Measurements from ENCODE around the gene QSOX1. TPM values are rescaled to one million over a fixed set of nuclear protein-coding genes. Genes with fewer than 3 reads are reported as not detected.

Gene QSOX1
- polyA plus RNA-seq, result 100 to 1,000 TPM in 1 of 2 donors, 10 to 100 TPM in 1; 50.6 to 173 TPM

- Histone ChIP-seq H3K9me3 (ENCODE audit: control insufficient read depth in 2 of 2, insufficient read depth in 1 of 2, low read depth in 1 of 2, low read length in 1 of 2) (no peaks in the 10 kb centered on the region), H3K27ac (ENCODE audit: low read depth in 2 of 2, low read length in 1 of 2) (peak within 1 kb of the TSS; percentile 89 to 91), H3K27me3 (ENCODE audit: control insufficient read depth in 1 of 2, insufficient read depth in 2 of 2, low read length in 2 of 2) (no peaks in the 10 kb centered on the region), H3K36me3 (ENCODE audit: control insufficient read depth in 2 of 2, insufficient read depth in 2 of 2, low read length in 1 of 2) (peaks cover 0 to 9% of the 10 kb centered on the region in 2 donors), H3K4me1 (ENCODE audit: control insufficient read depth in 2 of 2, insufficient read depth in 2 of 2, low read length in 1 of 2) (peaks cover 2 to 21% of the 10 kb centered on the region in 2 donors), H3K4me3 (ENCODE audit: low read depth in 1 of 2, low read length in 2 of 2) (peak within 1 kb of the TSS; percentile 78 to 96)
- 0 to 1% methylated on average over 97 to 100 of the region's 100 CpGs for WGBS, 2 donors
Measured at GRCh38 chr1:180154325-180155181, at the start of gene QSOX1. TSS of gene QSOX1 (plus strand) at chr1:180154869. CDS start at chr1:180154908, 39 bp downstream.

GRCh38 chr1:180112091-180112490 is 42.6 kb upstream of the QSOX1 start:
- no peak overlapping the region for H3K27ac ChIP-seq (ENCODE audit: low read depth in 2 of 2, low read length in 1 of 2)
- WGBS, 2 donors, result 91 to 94% methylated on average over 2 of the region's 2 CpGs
- H3K4me1 ChIP-seq (ENCODE audit: control insufficient read depth in 2 of 2, insufficient read depth in 2 of 2, low read length in 1 of 2), result peaks cover 0 to 2% of the 10 kb centered on the region in 2 donors
- H3K36me3 ChIP-seq (ENCODE audit: control insufficient read depth in 2 of 2, insufficient read depth in 2 of 2, low read length in 1 of 2), result peaks cover 7 to 9% of the 10 kb centered on the region in 2 donors
- H3K9me3 ChIP-seq (ENCODE audit: control insufficient read depth in 2 of 2, insufficient read depth in 1 of 2, low read depth in 1 of 2, low read length in 1 of 2), result no peaks in the 10 kb centered on the region
- H3K27me3 ChIP-seq (ENCODE audit: control insufficient read depth in 1 of 2, insufficient read depth in 2 of 2, low read length in 2 of 2), result no peaks in the 10 kb centered on the region
- H3K4me3 ChIP-seq (ENCODE audit: low read depth in 1 of 2, low read length in 2 of 2), result no peak overlapping the region

GRCh38 chr1:180112984-180113647 is 41.6 kb upstream of the QSOX1 start:
- H3K27me3 ChIP-seq (ENCODE audit: control insufficient read depth in 1 of 2, insufficient read depth in 2 of 2, low read length in 2 of 2), result no peaks in the 10 kb centered on the region
- peaks cover 0 to 4% of the 10 kb centered on the region in 2 donors for H3K4me1 ChIP-seq (ENCODE audit: control insufficient read depth in 2 of 2, insufficient read depth in 2 of 2, low read length in 1 of 2)
- 82 to 83% methylated on average over 2 of the region's 2 CpGs for WGBS, 2 donors
- H3K27ac ChIP-seq (ENCODE audit: low read depth in 2 of 2, low read length in 1 of 2), result no peak overlapping the region
- H3K36me3 ChIP-seq (ENCODE audit: control insufficient read depth in 2 of 2, insufficient read depth in 2 of 2, low read length in 1 of 2), result peaks cover 7 to 9% of the 10 kb centered on the region in 2 donors
- no peak overlapping the region for H3K4me3 ChIP-seq (ENCODE audit: low read depth in 1 of 2, low read length in 2 of 2)
- H3K9me3 ChIP-seq (ENCODE audit: control insufficient read depth in 2 of 2, insufficient read depth in 1 of 2, low read depth in 1 of 2, low read length in 1 of 2), result no peaks in the 10 kb centered on the region

- Histone ChIP-seq H3K9me3 (ENCODE audit: control insufficient read depth in 2 of 2, insufficient read depth in 1 of 2, low read depth in 1 of 2, low read length in 1 of 2) (no peaks in the 10 kb centered on the region), H3K36me3 (ENCODE audit: control insufficient read depth in 2 of 2, insufficient read depth in 2 of 2, low read length in 1 of 2) (peaks cover 7 to 9% of the 10 kb centered on the region in 2 donors), H3K4me3 (ENCODE audit: low read depth in 1 of 2, low read length in 2 of 2) (no peak overlapping the region), H3K27ac (ENCODE audit: low read depth in 2 of 2, low read length in 1 of 2) (no peak overlapping the region), H3K27me3 (ENCODE audit: control insufficient read depth in 1 of 2, insufficient read depth in 2 of 2, low read length in 2 of 2) (no peaks in the 10 kb centered on the region), H3K4me1 (ENCODE audit: control insufficient read depth in 2 of 2, insufficient read depth in 2 of 2, low read length in 1 of 2) (peaks cover 0 to 4% of the 10 kb centered on the region in 2 donors)
- WGBS, 2 donors, result 74 to 77% methylated on average over 4 of the region's 4 CpGs
Measured at GRCh38 chr1:180114396-180114945, 40.2 kb upstream of the QSOX1 start.

- H3K4me3 ChIP-seq (ENCODE audit: low read depth in 1 of 2, low read length in 2 of 2), result no peak overlapping the region
- H3K27ac ChIP-seq (ENCODE audit: low read depth in 2 of 2, low read length in 1 of 2), result no peak overlapping the region
- H3K4me1 ChIP-seq (ENCODE audit: control insufficient read depth in 2 of 2, insufficient read depth in 2 of 2, low read length in 1 of 2), result peaks cover 0 to 4% of the 10 kb centered on the region in 2 donors
- 70 to 77% methylated on average over 14 of the region's 14 CpGs for WGBS, 2 donors
- H3K9me3 ChIP-seq (ENCODE audit: control insufficient read depth in 2 of 2, insufficient read depth in 1 of 2, low read depth in 1 of 2, low read length in 1 of 2), result no peaks in the 10 kb centered on the region
- no peaks in the 10 kb centered on the region for H3K36me3 ChIP-seq (ENCODE audit: control insufficient read depth in 2 of 2, insufficient read depth in 2 of 2, low read length in 1 of 2)
- no peaks in the 10 kb centered on the region for H3K27me3 ChIP-seq (ENCODE audit: control insufficient read depth in 1 of 2, insufficient read depth in 2 of 2, low read length in 2 of 2)
Measured at GRCh38 chr1:180116964-180117763, 37.5 kb upstream of the QSOX1 start.

GRCh38 chr1:180117764-180118116 is 36.9 kb upstream of the QSOX1 start:
- no peaks in the 10 kb centered on the region for H3K36me3 ChIP-seq (ENCODE audit: control insufficient read depth in 2 of 2, insufficient read depth in 2 of 2, low read length in 1 of 2)
- 81 to 87% methylated on average over 2 of the region's 2 CpGs for WGBS, 2 donors
- H3K9me3 ChIP-seq (ENCODE audit: control insufficient read depth in 2 of 2, insufficient read depth in 1 of 2, low read depth in 1 of 2, low read length in 1 of 2), result no peaks in the 10 kb centered on the region
- H3K4me1 ChIP-seq (ENCODE audit: control insufficient read depth in 2 of 2, insufficient read depth in 2 of 2, low read length in 1 of 2), result peaks cover 0 to 4% of the 10 kb centered on the region in 2 donors
- no peak overlapping the region for H3K27ac ChIP-seq (ENCODE audit: low read depth in 2 of 2, low read length in 1 of 2)
- H3K27me3 ChIP-seq (ENCODE audit: control insufficient read depth in 1 of 2, insufficient read depth in 2 of 2, low read length in 2 of 2), result no peaks in the 10 kb centered on the region
- H3K4me3 ChIP-seq (ENCODE audit: low read depth in 1 of 2, low read length in 2 of 2), result no peak overlapping the region

GRCh38 chr1:180119837-180120236 is 34.8 kb upstream of the QSOX1 start:
- Histone ChIP-seq H3K27me3 (ENCODE audit: control insufficient read depth in 1 of 2, insufficient read depth in 2 of 2, low read length in 2 of 2) (no peaks in the 10 kb centered on the region), H3K4me1 (ENCODE audit: control insufficient read depth in 2 of 2, insufficient read depth in 2 of 2, low read length in 1 of 2) (peaks cover 0 to 4% of the 10 kb centered on the region in 2 donors), H3K27ac (ENCODE audit: low read depth in 2 of 2, low read length in 1 of 2) (no peak overlapping the region), H3K36me3 (ENCODE audit: control insufficient read depth in 2 of 2, insufficient read depth in 2 of 2, low read length in 1 of 2) (no peaks in the 10 kb centered on the region), H3K4me3 (ENCODE audit: low read depth in 1 of 2, low read length in 2 of 2) (no peak overlapping the region), H3K9me3 (ENCODE audit: control insufficient read depth in 2 of 2, insufficient read depth in 1 of 2, low read depth in 1 of 2, low read length in 1 of 2) (no peaks in the 10 kb centered on the region)
- WGBS, 2 donors, result 91 to 92% methylated on average over 2 of the region's 2 CpGs

GRCh38 chr1:180123463-180123936 is 31.2 kb upstream of the QSOX1 start:
- no peak overlapping the region for H3K4me3 ChIP-seq (ENCODE audit: low read depth in 1 of 2, low read length in 2 of 2)
- no peaks in the 10 kb centered on the region for H3K36me3 ChIP-seq (ENCODE audit: control insufficient read depth in 2 of 2, insufficient read depth in 2 of 2, low read length in 1 of 2)
- no peaks in the 10 kb centered on the region for H3K9me3 ChIP-seq (ENCODE audit: control insufficient read depth in 2 of 2, insufficient read depth in 1 of 2, low read depth in 1 of 2, low read length in 1 of 2)
- peaks cover 0 to 2% of the 10 kb centered on the region in 2 donors for H3K4me1 ChIP-seq (ENCODE audit: control insufficient read depth in 2 of 2, insufficient read depth in 2 of 2, low read length in 1 of 2)
- 66 to 68% methylated on average over 4 of the region's 4 CpGs for WGBS, 2 donors
- peak overlapping the region; percentile 62 to 69 for H3K27ac ChIP-seq (ENCODE audit: low read depth in 2 of 2, low read length in 1 of 2)
- no peaks in the 10 kb centered on the region for H3K27me3 ChIP-seq (ENCODE audit: control insufficient read depth in 1 of 2, insufficient read depth in 2 of 2, low read length in 2 of 2)

GRCh38 chr1:180130651-180131050 is 24.0 kb upstream of the QSOX1 start:
- 87 to 90% methylated on average over 2 of the region's 2 CpGs for WGBS, 2 donors
- Histone ChIP-seq H3K27ac (ENCODE audit: low read depth in 2 of 2, low read length in 1 of 2) (no peak overlapping the region), H3K9me3 (ENCODE audit: control insufficient read depth in 2 of 2, insufficient read depth in 1 of 2, low read depth in 1 of 2, low read length in 1 of 2) (no peaks in the 10 kb centered on the region), H3K4me3 (ENCODE audit: low read depth in 1 of 2, low read length in 2 of 2) (no peak overlapping the region), H3K36me3 (ENCODE audit: control insufficient read depth in 2 of 2, insufficient read depth in 2 of 2, low read length in 1 of 2) (no peaks in the 10 kb centered on the region), H3K4me1 (ENCODE audit: control insufficient read depth in 2 of 2, insufficient read depth in 2 of 2, low read length in 1 of 2) (peaks cover 2 to 4% of the 10 kb centered on the region in 2 donors), H3K27me3 (ENCODE audit: control insufficient read depth in 1 of 2, insufficient read depth in 2 of 2, low read length in 2 of 2) (no peaks in the 10 kb centered on the region)
